Thoracic aorta (tissue), 2 donors: ENCODE data around the gene UBASH3B. TPM values are rescaled to one million over a fixed set of nuclear protein-coding genes. Genes with fewer than 3 reads are reported as not detected.
A peak's percentile ranks its signal among the peaks of the same experiment; 100 is the strongest.
"Not testable (repeated sequence)": the region's sequence is repeated elsewhere in the genome, so short reads cannot be mapped to it uniquely, and the experiment has no call there.

Experiments used
- ATAC-seq: fragments of 150-250 bp; one replicate; pipeline ENCODE4 v1.8.0; 2017; ENCODE audit warnings: low read depth; ENCODE audit not compliant: insufficient number of reproducible peaks, low FRiP score
- DNase-seq: peaks from one replicate; pipeline ENCODE4 v3.0.0-alpha.2; 2020; ENCODE audit warnings: low spot score
- H3K27ac ChIP-seq, 2 donors: fragments of 200-600 bp; sonication (generic); 1 replicate in 1 of 2; 2 replicates in 1 of 2; pipeline ENCODE4 v1.5.1; 2016; ENCODE audit warnings: mild to moderate bottlenecking in 2 of 2, moderate library complexity in 2 of 2
- H3K27me3 ChIP-seq: fragments of 200-600 bp; sonication (generic); replicated peaks from 2 replicates; pipeline ENCODE4 v1.6.0; 2016; ENCODE audit warnings: mild to moderate bottlenecking; ENCODE audit not compliant: insufficient read depth
- H3K36me3 ChIP-seq: fragments of 200-600 bp; sonication (generic); one replicate; pipeline ENCODE4 v1.5.1; 2016
- H3K4me1 ChIP-seq, 2 donors: fragments of 200-600 bp; sonication (generic); 1 replicate in 1 of 2; 2 replicates in 1 of 2; pipeline versions ENCODE4 v1.5.1 to v1.6.0; 2016; ENCODE audit warnings: low read depth in 2 of 2, mild to moderate bottlenecking in 1 of 2; ENCODE audit not compliant: control insufficient read depth in 1 of 2
- H3K4me3 ChIP-seq: fragments of 200-600 bp; sonication (generic); 2 replicates; pipeline ENCODE4 v1.5.1; 2016; ENCODE audit warnings: mild to moderate bottlenecking
- H3K9me3 ChIP-seq: fragments of 200-600 bp; sonication (generic); 2 replicates; pipeline ENCODE4 v1.5.1; 2016
- total RNA-seq, 2 donors: library from RNA; depleted of rRNA; stranded (reverse); fragments of >200 nt; gene quantifications; one replicate each; pipeline versions ENCODE4 v1.1.0 to v1.2.3, GENCODE V29; 2016
- TF ChIP-seq, protein P1 (sequence below): fragments of 200-600 bp; sonication (generic); IDR thresholded peaks from one replicate; pipeline ENCODE4 v1.5.1; 2019; ENCODE audit warnings: antibody characterized with exemption

Gene UBASH3B
- total RNA-seq: 10 to 100 TPM in 1 of 2 donors, 1 to 10 TPM in 1; 6.1 to 12.3 TPM

DNA sequence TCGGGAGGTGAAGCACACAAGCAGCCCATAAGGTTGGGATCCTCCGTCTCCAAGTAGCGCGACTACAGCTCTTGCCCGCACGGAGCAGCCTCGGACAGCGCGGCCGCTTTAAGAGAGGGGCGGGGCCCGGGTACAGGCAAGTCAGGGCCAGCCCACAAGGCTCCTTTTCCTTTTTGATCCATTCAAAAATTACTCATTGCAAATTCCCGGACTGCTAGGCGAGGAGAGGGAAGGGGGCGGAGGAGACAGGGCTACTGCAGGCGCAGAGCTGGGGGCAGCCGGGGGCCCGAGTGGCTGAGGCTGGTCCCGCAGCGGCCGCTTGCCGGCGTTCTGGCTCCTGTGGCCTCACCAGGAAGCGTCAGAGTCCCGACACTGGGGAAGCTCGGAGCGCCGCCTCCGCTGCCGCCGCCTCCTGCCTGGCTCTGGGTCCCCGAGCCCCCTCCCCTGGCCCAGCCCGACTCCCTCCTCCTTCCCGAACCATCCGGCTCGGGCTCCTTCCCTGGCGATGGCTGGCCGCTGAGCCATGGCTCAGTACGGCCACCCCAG is at the start of gene UBASH3B:
Gene UBASH3B (plus strand): TSS at position 196 of the 546 bp plus-strand sequence. CDS start 328 bp downstream, at position 524.
- H3K4me3 ChIP-seq: peak within 1 kb of the TSS; percentile 94
- no peaks in the 10 kb centered on the region for H3K9me3 ChIP-seq
- TF ChIP-seq, protein P1, sequence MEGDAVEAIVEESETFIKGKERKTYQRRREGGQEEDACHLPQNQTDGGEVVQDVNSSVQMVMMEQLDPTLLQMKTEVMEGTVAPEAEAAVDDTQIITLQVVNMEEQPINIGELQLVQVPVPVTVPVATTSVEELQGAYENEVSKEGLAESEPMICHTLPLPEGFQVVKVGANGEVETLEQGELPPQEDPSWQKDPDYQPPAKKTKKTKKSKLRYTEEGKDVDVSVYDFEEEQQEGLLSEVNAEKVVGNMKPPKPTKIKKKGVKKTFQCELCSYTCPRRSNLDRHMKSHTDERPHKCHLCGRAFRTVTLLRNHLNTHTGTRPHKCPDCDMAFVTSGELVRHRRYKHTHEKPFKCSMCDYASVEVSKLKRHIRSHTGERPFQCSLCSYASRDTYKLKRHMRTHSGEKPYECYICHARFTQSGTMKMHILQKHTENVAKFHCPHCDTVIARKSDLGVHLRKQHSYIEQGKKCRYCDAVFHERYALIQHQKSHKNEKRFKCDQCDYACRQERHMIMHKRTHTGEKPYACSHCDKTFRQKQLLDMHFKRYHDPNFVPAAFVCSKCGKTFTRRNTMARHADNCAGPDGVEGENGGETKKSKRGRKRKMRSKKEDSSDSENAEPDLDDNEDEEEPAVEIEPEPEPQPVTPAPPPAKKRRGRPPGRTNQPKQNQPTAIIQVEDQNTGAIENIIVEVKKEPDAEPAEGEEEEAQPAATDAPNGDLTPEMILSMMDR: peak; percentile 21
- no peaks in the 10 kb centered on the region for H3K36me3 ChIP-seq
- H3K4me1 ChIP-seq: peaks cover 10 to 13% of the 10 kb centered on the region in 2 donors
- ATAC-seq: peak; percentile 19
- H3K27ac ChIP-seq: peak within 1 kb of the TSS; percentile 77 to 88
- H3K27me3 ChIP-seq: no peaks in the 10 kb centered on the region
- peak; percentile 68 for DNase-seq

- not testable (repeated sequence) for H3K4me3 ChIP-seq, H3K9me3 ChIP-seq, H3K4me1 ChIP-seq, H3K27me3 ChIP-seq, DNase-seq, H3K27ac ChIP-seq, ATAC-seq, H3K36me3 ChIP-seq
Measured at GRCh38 chr11:122607162-122607561, 48.4 kb upstream of the UBASH3B start.

DNA sequence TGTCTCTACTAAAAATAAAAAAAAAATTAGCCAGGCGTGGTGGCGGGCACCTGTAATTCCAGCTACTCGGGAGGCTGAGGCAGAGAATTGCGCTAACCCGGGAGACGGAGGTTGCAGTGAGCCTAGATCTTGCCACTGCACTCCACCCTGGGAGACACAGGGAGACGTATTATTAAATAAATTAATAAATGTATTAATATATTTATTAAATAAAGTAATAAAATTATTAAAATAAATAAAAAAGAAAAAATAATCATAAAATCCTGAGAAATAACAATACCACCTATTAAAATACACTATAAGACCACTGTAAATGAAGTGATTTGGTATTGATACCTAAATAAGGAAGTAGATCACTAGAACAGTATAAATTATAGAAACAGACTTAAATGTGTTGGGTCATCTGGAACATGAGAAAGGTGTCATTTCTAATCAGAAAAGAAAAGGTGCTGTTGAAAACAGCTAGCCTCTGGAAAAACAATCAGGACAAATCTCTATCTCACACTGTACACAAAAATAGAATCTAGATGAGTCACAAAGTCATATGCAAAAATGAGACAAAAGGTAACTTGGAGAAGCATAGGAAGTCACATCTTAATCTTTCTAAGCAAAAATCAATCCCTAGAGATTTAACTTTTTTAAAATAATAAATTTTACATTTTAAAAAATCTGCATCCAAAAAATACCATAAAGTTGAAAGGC is 43.2 kb upstream of the UBASH3B start:
- no peak for DNase-seq
- Histone ChIP-seq H3K9me3 (no peaks in the 10 kb centered on the region), H3K4me1 (no peaks in the 10 kb centered on the region), H3K4me3 (no peak overlapping the region), H3K27ac (no peak overlapping the region), H3K36me3 (no peaks in the 10 kb centered on the region), H3K27me3 (no peaks in the 10 kb centered on the region)
- TF ChIP-seq, protein P1: no peak
- no peak for ATAC-seq

- TF ChIP-seq, protein P1: no peak
- Histone ChIP-seq H3K9me3 (no peaks in the 10 kb centered on the region), H3K27ac (no peak overlapping the region), H3K4me3 (no peak overlapping the region), H3K27me3 (no peaks in the 10 kb centered on the region), H3K36me3 (no peaks in the 10 kb centered on the region), H3K4me1 (no peaks in the 10 kb centered on the region)
- ATAC-seq: no peak
- no peak for DNase-seq
Measured at GRCh38 chr11:122616718-122617117, 38.8 kb upstream of the UBASH3B start.

DNA sequence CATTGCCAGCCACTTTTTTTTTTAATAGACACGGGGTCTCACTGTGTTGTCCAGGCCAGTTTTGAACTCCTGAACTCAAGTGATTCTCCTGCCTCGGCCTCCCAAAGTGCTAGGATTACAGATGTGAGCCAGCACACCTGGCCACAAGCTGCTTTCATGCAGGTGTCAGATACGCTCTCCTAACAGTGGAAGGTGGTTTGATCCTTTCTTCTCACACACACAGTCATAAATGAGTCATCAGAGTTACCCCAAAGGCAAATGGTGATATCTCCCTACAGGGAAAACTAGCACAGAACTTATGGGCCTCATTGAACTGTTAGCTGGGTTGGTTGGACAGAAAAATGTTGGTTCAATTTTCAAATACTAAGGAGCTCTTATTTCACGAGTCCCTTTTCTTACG is 38.2 kb upstream of the UBASH3B start:
- DNase-seq: no peak
- Histone ChIP-seq H3K27me3 (no peaks in the 10 kb centered on the region), H3K4me1 (no peaks in the 10 kb centered on the region), H3K9me3 (no peaks in the 10 kb centered on the region), H3K4me3 (no peak overlapping the region), H3K36me3 (no peaks in the 10 kb centered on the region), H3K27ac (no peak overlapping the region)
- ATAC-seq: no peak
- TF ChIP-seq, protein P1: no peak
